Measurements from ENCODE around the gene RANBP10. TPM values are rescaled to one million over a fixed set of nuclear protein-coding genes. Genes with fewer than 3 reads are reported as not detected.

Gene RANBP10
- total and polyA plus RNA-seq, 2 of the 13 experiments (the other 11 are each of a cell fraction or from before 2014, with no cell fraction given): 9.2 to 22.7 TPM

DNA sequence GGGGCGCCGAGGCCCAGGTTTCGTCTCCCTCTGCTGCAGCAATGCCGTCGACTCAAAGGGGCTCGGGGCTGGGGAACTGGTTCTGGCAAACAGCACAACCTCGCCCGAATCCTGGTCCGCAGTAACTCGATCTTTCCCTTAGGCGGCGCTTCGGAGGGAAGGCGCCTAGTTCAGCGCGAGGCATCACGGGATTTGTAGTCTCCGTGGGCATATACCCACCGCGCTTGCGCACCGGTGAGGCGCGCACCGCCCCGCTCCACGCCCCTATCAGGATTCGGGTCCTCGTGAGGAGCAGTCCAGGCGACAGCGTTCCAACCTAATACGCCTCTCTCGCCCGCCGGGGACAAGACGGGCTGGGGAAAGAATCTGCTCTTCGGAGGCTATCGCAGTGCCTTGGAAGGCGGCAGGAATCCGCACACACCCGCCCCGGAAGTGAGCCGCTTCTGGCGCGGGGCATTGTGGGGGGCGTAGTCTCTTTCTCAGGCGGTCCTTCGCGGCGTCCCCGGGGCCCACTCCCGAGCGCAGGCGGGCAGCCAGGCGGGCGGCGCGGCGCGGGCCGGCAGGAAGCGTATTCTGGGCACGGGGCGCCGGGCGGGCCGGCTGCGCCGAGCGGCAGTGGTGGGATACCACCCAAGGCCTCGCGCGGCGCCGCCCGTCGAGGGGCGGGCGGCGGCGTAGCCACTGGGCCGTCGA is 35.6 kb upstream of the RANBP10 start, which contains the start of gene THAP11 (continued):
- TF ChIP-seq, protein P1, sequence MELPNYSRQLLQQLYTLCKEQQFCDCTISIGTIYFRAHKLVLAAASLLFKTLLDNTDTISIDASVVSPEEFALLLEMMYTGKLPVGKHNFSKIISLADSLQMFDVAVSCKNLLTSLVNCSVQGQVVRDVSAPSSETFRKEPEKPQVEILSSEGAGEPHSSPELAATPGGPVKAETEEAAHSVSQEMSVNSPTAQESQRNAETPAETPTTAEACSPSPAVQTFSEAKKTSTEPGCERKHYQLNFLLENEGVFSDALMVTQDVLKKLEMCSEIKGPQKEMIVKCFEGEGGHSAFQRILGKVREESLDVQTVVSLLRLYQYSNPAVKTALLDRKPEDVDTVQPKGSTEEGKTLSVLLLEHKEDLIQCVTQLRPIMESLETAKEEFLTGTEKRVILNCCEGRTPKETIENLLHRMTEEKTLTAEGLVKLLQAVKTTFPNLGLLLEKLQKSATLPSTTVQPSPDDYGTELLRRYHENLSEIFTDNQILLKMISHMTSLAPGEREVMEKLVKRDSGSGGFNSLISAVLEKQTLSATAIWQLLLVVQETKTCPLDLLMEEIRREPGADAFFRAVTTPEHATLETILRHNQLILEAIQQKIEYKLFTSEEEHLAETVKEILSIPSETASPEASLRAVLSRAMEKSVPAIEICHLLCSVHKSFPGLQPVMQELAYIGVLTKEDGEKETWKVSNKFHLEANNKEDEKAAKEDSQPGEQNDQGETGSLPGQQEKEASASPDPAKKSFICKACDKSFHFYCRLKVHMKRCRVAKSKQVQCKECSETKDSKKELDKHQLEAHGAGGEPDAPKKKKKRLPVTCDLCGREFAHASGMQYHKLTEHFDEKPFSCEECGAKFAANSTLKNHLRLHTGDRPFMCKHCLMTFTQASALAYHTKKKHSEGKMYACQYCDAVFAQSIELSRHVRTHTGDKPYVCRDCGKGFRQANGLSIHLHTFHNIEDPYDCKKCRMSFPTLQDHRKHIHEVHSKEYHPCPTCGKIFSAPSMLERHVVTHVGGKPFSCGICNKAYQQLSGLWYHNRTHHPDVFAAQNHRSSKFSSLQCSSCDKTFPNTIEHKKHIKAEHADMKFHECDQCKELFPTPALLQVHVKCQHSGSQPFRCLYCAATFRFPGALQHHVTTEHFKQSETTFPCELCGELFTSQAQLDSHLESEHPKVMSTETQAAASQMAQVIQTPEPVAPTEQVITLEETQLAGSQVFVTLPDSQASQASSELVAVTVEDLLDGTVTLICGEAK (IDR thresholded peaks at IDR 0.05): no peak
- TF ChIP-seq, protein P1 (CRISPR knock-in tag; IDR thresholded peaks at IDR 0.05): peak; percentile 18; the same call in 1 of the 2 replicates
- TF ChIP-seq SPEN (CRISPR knock-in tag; IDR thresholded peaks at IDR 0.05; ENCODE audit: low read depth) (0 out of 2 replicates have a peak, but pooled peaks have one; percentile 13), ZNF761 (CRISPR knock-in tag; conservative IDR thresholded peaks at IDR 0.05) (no peak), MAFK (conservative IDR thresholded peaks at IDR 0.05 in 1 of 2, IDR thresholded peaks at IDR 0.05 in 1 of 2; ENCODE audit: low read length in 2 of 2) (no peak), HNRNPH1 (optimal IDR thresholded peaks at IDR 0.05; ENCODE audit: low read depth, low read length) (no peak), ZNF839 (CRISPR knock-in tag; IDR thresholded peaks at IDR 0.05; ENCODE audit: borderline replicate concordance) (peak; percentile 94), ZKSCAN1 (IDR thresholded peaks at IDR 0.05; ENCODE audit: low read length) (no peak; the same call in 1 of the 2 replicates), ZNF629 (CRISPR knock-in tag; conservative IDR thresholded peaks at IDR 0.05) (no peak), RARG (CRISPR knock-in tag; IDR thresholded peaks at IDR 0.05; ENCODE audit: low read depth) (no peak), ZNF34 (CRISPR knock-in tag; IDR thresholded peaks at IDR 0.05; ENCODE audit: borderline replicate concordance) (no peak)
- TF ChIP-seq, protein P2, sequence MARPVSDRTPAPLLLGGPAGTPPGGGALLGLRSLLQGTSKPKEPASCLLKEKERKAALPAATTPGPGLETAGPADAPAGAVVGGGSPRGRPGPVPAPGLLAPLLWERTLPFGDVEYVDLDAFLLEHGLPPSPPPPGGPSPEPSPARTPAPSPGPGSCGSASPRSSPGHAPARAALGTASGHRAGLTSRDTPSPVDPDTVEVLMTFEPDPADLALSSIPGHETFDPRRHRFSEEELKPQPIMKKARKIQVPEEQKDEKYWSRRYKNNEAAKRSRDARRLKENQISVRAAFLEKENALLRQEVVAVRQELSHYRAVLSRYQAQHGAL (CRISPR knock-in tag; IDR thresholded peaks at IDR 0.05; ENCODE audit: not compliant biosample characterization): peak; percentile 87
- TF ChIP-seq, protein P3, sequence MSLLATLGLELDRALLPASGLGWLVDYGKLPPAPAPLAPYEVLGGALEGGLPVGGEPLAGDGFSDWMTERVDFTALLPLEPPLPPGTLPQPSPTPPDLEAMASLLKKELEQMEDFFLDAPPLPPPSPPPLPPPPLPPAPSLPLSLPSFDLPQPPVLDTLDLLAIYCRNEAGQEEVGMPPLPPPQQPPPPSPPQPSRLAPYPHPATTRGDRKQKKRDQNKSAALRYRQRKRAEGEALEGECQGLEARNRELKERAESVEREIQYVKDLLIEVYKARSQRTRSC (CRISPR knock-in tag; IDR thresholded peaks at IDR 0.05; ENCODE audit: low read depth): no peak
- TF ChIP-seq, protein P4, sequence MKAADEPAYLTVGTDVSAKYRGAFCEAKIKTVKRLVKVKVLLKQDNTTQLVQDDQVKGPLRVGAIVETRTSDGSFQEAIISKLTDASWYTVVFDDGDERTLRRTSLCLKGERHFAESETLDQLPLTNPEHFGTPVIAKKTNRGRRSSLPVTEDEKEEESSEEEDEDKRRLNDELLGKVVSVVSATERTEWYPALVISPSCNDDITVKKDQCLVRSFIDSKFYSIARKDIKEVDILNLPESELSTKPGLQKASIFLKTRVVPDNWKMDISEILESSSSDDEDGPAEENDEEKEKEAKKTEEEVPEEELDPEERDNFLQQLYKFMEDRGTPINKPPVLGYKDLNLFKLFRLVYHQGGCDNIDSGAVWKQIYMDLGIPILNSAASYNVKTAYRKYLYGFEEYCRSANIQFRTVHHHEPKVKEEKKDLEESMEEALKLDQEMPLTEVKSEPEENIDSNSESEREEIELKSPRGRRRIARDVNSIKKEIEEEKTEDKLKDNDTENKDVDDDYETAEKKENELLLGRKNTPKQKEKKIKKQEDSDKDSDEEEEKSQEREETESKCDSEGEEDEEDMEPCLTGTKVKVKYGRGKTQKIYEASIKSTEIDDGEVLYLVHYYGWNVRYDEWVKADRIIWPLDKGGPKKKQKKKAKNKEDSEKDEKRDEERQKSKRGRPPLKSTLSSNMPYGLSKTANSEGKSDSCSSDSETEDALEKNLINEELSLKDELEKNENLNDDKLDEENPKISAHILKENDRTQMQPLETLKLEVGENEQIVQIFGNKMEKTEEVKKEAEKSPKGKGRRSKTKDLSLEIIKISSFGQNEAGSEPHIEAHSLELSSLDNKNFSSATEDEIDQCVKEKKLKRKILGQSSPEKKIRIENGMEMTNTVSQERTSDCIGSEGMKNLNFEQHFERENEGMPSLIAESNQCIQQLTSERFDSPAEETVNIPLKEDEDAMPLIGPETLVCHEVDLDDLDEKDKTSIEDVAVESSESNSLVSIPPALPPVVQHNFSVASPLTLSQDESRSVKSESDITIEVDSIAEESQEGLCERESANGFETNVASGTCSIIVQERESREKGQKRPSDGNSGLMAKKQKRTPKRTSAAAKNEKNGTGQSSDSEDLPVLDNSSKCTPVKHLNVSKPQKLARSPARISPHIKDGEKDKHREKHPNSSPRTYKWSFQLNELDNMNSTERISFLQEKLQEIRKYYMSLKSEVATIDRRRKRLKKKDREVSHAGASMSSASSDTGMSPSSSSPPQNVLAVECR (CRISPR knock-in tag; IDR thresholded peaks at IDR 0.05; ENCODE audit: borderline replicate concordance): peak; percentile 80; the same call in 1 of the 2 replicates

All from HepG2 (cell line).